HepG2 (cell line): ENCODE data around the gene RNFT2.

Source experiments
- CBFB ChIP-seq: sonication (generic); formaldehyde crosslinking; IDR thresholded peaks from 2 replicates; pipeline ENCODE4 v1.4.0; 2020; ENCODE audit warnings: missing genetic modification reagents
- CTCF ChIP-seq: sonication (generic); formaldehyde crosslinking; IDR thresholded peaks from 2 replicates; pipeline ENCODE4 v1.5.0; 2020; ENCODE audit warnings: mild to moderate bottlenecking, missing genetic modification reagents, moderate library complexity
- FOXJ3 ChIP-seq: sonication (generic); formaldehyde crosslinking; IDR thresholded peaks from 2 replicates; pipeline ENCODE4 v1.4.0; 2020; ENCODE audit warnings: missing genetic modification reagents, mild to moderate bottlenecking, borderline replicate concordance
- HCFC1 ChIP-seq: fragments of 150-350 bp; IDR thresholded peaks from 2 replicates; pipeline ENCODE4 v1.6.1; 2014; ENCODE audit warnings: low read depth, low read length
- RAD21 ChIP-seq: fragments of 450-650 bp; formaldehyde crosslinking; IDR thresholded peaks from 2 replicates; pipeline ENCODE4 v1.5.0; 2020; ENCODE audit warnings: mild to moderate bottlenecking
- SIN3A ChIP-seq: IDR thresholded peaks from 2 replicates; pipeline ENCODE4 v1.6.1; 2011; ENCODE audit warnings: low read depth, mild to moderate bottlenecking, control low read depth, low read length, borderline replicate concordance
- ZBTB8A ChIP-seq: sonication (generic); formaldehyde crosslinking; IDR thresholded peaks from 2 replicates; pipeline ENCODE4 v1.4.0; 2020; ENCODE audit warnings: mild to moderate bottlenecking, low read depth, missing genetic modification reagents, borderline replicate concordance
- ZNF75D ChIP-seq: sonication (generic); formaldehyde crosslinking; IDR thresholded peaks from 2 replicates; pipeline ENCODE4 v1.8.1; 2023; ENCODE audit warnings: missing genetic modification reagents, mild to moderate bottlenecking, borderline replicate concordance

- no peak for TF ChIP-seq FOXJ3 (CRISPR knock-in tag)
- TF ChIP-seq CBFB (CRISPR knock-in tag) = no peak
- TF ChIP-seq CTCF (CRISPR knock-in tag) = no peak
- no peak for TF ChIP-seq SIN3A
- no peak for TF ChIP-seq RAD21
- TF ChIP-seq ZNF75D (CRISPR knock-in tag) = no peak
- no peak for TF ChIP-seq HCFC1
- no peak for TF ChIP-seq ZBTB8A (CRISPR knock-in tag)
These were observed 28.6 kb downstream of the RNFT2 start for GRCh38 chr12:116766746-116767145.
